Measurements from ENCODE around the gene ENTPD5.

DNA sequence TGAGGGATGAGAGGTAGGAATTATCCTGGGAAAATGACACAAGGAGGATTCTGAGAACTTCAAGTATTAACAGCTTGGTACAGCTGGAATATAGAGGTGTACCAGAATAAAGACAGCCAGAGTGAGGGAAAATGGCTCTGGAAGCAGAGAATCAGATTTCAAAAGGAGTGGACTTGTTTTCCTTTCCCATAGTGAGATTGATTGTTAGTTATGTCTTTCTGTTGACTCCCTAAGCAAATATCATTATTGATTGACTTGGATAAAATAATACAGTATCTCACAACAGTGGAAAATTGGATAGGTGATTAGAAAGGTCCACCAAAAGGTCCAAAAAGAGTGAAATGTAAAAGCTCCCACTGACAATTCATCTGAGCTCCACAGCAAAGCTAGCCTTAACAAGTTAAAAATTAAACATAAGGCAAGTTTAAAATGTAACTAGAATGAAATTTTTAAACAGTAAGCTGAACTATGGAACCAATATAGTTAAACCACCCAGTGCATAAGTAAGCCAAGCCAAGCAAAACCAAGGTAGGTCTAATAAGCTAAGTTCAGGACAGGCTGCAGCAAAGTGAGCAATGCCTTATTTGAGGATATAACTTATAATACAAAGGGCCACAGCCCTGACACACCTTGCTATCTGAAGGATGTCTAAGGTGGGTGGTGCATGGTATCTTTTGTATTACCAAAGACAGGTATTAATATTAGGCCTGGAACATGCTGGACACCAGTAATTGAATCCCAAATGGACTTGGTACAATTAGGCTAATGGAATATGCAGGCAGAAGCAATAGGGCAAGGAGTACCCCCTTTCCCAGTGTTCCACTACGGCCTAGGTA lies 21.8 kb downstream of the ENTPD5 start:
- TF ChIP-seq, protein P1, sequence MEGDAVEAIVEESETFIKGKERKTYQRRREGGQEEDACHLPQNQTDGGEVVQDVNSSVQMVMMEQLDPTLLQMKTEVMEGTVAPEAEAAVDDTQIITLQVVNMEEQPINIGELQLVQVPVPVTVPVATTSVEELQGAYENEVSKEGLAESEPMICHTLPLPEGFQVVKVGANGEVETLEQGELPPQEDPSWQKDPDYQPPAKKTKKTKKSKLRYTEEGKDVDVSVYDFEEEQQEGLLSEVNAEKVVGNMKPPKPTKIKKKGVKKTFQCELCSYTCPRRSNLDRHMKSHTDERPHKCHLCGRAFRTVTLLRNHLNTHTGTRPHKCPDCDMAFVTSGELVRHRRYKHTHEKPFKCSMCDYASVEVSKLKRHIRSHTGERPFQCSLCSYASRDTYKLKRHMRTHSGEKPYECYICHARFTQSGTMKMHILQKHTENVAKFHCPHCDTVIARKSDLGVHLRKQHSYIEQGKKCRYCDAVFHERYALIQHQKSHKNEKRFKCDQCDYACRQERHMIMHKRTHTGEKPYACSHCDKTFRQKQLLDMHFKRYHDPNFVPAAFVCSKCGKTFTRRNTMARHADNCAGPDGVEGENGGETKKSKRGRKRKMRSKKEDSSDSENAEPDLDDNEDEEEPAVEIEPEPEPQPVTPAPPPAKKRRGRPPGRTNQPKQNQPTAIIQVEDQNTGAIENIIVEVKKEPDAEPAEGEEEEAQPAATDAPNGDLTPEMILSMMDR (IDR thresholded peaks at IDR 0.05), result no peak
- no peak for TF ChIP-seq POLR2A (IDR thresholded peaks at IDR 0.05)

Data from uterus (tissue), 2 donors.